SK-N-SH treated with all-trans-retinoic acid at 6 μM for 48 hours (cell line): ENCODE results near the gene AAR2.

Experiments
- CSDC2 ChIP-seq: fragments of 250-450 bp; sonication (Bioruptor Pico); IDR thresholded peaks from 2 replicates; pipeline ENCODE4 v1.5.0; 2020; ENCODE audit warnings: mild to moderate bottlenecking, moderate library complexity
- ZNF565 ChIP-seq: fragments of 450-650 bp; formaldehyde crosslinking; conservative IDR thresholded peaks from 2 replicates; pipeline ENCODE4 v1.5.0; 2020; ENCODE audit warnings: low read depth, mild to moderate bottlenecking, moderate library complexity
- TF ChIP-seq, protein P1 (sequence below): fragments of 250-450 bp; sonication (Bioruptor Pico); IDR thresholded peaks from 2 replicates; pipeline ENCODE4 v1.8.0; 2020; ENCODE audit warnings: mild to moderate bottlenecking, moderate library complexity, borderline replicate concordance

- TF ChIP-seq CSDC2 (CRISPR knock-in tag): no peak
- TF ChIP-seq, protein P1, sequence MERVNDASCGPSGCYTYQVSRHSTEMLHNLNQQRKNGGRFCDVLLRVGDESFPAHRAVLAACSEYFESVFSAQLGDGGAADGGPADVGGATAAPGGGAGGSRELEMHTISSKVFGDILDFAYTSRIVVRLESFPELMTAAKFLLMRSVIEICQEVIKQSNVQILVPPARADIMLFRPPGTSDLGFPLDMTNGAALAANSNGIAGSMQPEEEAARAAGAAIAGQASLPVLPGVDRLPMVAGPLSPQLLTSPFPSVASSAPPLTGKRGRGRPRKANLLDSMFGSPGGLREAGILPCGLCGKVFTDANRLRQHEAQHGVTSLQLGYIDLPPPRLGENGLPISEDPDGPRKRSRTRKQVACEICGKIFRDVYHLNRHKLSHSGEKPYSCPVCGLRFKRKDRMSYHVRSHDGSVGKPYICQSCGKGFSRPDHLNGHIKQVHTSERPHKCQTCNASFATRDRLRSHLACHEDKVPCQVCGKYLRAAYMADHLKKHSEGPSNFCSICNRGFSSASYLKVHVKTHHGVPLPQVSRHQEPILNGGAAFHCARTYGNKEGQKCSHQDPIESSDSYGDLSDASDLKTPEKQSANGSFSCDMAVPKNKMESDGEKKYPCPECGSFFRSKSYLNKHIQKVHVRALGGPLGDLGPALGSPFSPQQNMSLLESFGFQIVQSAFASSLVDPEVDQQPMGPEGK (CRISPR knock-in tag): no peak
- TF ChIP-seq ZNF565 (CRISPR knock-in tag): no peak
These were observed 32.4 kb upstream of the AAR2 start for GRCh38 chr20:36203861-36204260.
